HepG2 (cell line): ENCODE data around the gene MSRB2.

Experiments
- SP4 ChIP-seq: sonication (generic); formaldehyde crosslinking; IDR thresholded peaks from 2 replicates; pipeline ENCODE4 v1.8.1; 2023; ENCODE audit warnings: mild to moderate bottlenecking, missing genetic modification reagents
- TBP ChIP-seq: sonication (generic); formaldehyde crosslinking; IDR thresholded peaks from 2 replicates; pipeline ENCODE4 v1.5.0; 2020; ENCODE audit warnings: missing genetic modification reagents
- ZNF138 ChIP-seq: sonication (generic); formaldehyde crosslinking; IDR thresholded peaks from 2 replicates; pipeline ENCODE4 v1.5.0; 2020; ENCODE audit warnings: mild to moderate bottlenecking, low read depth, missing genetic modification reagents
- ZNF329 ChIP-seq: sonication (generic); formaldehyde crosslinking; IDR thresholded peaks from 2 replicates; pipeline ENCODE4 v1.9.0; 2021; ENCODE audit warnings: low read depth, mild to moderate bottlenecking, missing genetic modification reagents
- ZNF768 ChIP-seq: sonication (generic); formaldehyde crosslinking; IDR thresholded peaks from 2 replicates; pipeline ENCODE4 v1.4.0; 2020; ENCODE audit warnings: missing genetic modification reagents
- TF ChIP-seq, protein P1 (sequence below): sonication (generic); formaldehyde crosslinking; IDR thresholded peaks from 2 replicates; pipeline ENCODE4 v1.5.0; 2020; ENCODE audit warnings: mild to moderate bottlenecking, missing genetic modification reagents, moderate library complexity
- TF ChIP-seq, protein P2 (sequence below): IDR thresholded peaks from 2 replicates; pipeline ENCODE4 v1.6.1; 2012; ENCODE audit warnings: inconsistent platforms

DNA sequence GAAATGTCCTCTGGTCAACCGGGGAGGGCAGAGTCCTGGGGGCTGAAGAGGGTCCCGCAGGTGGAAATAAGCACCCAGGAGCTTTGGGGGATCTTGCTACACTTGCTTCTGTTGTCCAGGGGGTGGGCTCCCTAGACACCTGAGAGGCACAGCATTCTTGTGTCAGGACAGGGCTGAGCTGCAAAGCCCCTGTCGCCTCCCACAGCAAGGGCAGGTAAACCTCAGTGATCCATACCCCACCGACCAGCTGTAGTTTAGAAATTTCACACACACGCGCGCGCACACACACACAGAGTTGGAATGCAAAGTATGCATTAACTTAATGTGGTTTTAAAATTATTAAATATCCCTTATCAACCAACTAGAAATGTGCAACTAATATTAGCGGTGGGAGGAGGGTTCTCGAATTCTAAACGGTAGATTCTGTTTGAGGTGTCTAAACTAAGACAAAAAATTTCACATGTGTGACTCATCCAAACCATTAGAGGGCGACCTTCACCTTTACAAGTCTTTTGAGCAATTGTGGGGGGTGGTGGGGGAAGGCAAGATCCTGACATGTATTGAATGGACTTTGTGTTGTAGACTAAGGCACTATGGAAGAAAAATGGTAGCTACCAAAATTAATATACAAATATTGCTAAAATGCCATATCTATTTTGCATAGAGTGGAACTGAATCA is 62.5 kb downstream of the MSRB2 start:
- TF ChIP-seq SP4 (CRISPR knock-in tag): no peak
- no peak for TF ChIP-seq ZNF768
- TF ChIP-seq ZNF138 (CRISPR knock-in tag): no peak
- TF ChIP-seq, protein P1, sequence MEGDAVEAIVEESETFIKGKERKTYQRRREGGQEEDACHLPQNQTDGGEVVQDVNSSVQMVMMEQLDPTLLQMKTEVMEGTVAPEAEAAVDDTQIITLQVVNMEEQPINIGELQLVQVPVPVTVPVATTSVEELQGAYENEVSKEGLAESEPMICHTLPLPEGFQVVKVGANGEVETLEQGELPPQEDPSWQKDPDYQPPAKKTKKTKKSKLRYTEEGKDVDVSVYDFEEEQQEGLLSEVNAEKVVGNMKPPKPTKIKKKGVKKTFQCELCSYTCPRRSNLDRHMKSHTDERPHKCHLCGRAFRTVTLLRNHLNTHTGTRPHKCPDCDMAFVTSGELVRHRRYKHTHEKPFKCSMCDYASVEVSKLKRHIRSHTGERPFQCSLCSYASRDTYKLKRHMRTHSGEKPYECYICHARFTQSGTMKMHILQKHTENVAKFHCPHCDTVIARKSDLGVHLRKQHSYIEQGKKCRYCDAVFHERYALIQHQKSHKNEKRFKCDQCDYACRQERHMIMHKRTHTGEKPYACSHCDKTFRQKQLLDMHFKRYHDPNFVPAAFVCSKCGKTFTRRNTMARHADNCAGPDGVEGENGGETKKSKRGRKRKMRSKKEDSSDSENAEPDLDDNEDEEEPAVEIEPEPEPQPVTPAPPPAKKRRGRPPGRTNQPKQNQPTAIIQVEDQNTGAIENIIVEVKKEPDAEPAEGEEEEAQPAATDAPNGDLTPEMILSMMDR (CRISPR knock-in tag): no peak
- TF ChIP-seq, protein P2, sequence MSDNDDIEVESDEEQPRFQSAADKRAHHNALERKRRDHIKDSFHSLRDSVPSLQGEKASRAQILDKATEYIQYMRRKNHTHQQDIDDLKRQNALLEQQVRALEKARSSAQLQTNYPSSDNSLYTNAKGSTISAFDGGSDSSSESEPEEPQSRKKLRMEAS: no peak
- TF ChIP-seq TBP (CRISPR knock-in tag): no peak
- TF ChIP-seq ZNF329 (CRISPR knock-in tag): no peak
